NCI-H187 treated with DMSO at 0.1 percent for 48 hours (cell line): ENCODE results near the gene CCDC88C.

Source experiments
- DNase-seq: peaks from one replicate; lab custom pipeline; 2025; lab: John Stamatoyannopoulos, UW

Gene CCDC88C

DNA sequence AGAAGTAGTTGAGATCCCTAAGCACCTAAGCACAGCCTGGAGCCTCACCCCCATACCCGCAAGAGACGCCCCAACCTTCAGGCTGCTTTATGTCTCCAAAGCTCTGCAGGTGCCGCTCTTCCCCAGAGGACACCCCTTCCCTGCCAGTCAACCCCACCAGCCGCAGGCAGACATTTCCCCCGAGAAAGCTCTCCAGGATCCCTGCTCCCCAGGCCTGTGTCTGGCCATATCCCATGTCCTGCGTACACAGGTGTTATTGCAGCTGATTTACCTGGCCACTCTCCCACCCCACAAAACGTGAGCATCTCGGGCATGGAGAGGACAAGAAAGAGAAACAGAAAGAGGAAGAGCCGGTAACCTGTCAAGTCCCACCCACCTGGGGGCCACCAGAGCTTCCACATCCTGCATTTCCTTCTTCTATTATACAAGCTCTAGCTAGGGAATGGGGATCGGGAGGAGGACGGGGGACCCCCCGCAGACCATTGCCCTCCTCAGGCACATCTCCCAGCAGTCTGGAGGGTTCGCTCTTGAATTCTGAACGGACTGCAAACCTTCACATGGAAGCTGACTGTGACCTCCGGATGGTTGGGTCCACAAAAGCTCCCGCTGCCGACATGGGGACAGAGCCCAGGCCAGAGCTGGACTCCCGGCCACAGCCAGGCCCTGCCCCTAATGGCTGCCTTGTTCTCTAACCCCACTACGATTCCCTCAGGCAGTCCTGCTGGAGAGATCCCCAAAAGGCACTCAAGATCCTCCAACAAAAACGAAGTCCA, 17.6 kb downstream of the CCDC88C start:
- no peak for DNase-seq

DNA sequence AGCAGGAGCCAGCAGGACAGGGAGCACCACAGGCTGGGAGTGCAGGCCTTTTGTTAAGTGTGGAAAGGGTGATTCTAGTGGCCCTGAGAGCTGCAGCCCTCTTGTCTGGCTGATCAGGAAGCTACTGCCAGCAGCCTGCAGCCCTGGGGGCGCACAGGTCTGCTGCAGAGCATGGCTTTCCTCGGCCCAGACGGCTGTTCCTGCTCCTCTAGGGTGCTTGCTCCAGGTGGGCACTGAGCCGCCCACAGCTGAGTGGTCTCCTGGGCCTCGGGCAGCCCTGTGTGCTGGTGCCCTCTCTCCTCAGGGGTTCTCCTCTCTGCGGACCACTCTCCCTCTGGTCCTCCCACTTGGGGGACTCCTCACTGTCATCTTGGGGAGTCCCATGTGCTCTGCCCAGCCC, 18.9 kb downstream of the CCDC88C start:
- DNase-seq: no peak

DNA sequence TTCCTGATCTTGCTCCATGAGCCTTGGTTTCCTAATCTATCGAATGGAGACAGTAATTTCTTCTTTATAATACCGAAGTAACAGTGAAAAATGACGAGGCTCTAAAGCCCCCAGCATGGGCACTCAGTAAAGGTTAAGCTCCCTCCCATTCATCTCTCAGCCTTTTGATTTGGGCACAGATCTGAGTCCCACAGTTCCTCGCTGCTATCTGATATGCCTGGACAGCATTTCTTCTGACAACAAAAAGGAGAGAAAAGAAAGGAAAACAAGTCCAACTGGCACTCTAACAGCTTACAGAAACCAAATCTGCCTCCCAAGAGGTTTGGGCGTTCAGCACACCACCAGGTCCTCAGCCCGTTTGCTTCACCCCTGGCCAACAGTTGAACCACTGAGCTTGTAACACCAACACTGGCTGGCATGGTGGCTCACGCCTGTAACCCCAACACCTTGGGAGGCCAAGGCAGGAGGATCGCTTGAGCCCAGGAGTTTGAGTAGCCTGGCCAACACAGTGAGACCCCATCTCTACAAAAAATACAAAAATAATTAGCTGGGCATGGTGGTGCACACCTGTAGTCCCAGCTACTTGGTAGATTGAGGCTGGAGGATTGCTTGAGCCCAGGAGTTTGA, 19.5 kb downstream of the CCDC88C start:
- DNase-seq: no peak

DNA sequence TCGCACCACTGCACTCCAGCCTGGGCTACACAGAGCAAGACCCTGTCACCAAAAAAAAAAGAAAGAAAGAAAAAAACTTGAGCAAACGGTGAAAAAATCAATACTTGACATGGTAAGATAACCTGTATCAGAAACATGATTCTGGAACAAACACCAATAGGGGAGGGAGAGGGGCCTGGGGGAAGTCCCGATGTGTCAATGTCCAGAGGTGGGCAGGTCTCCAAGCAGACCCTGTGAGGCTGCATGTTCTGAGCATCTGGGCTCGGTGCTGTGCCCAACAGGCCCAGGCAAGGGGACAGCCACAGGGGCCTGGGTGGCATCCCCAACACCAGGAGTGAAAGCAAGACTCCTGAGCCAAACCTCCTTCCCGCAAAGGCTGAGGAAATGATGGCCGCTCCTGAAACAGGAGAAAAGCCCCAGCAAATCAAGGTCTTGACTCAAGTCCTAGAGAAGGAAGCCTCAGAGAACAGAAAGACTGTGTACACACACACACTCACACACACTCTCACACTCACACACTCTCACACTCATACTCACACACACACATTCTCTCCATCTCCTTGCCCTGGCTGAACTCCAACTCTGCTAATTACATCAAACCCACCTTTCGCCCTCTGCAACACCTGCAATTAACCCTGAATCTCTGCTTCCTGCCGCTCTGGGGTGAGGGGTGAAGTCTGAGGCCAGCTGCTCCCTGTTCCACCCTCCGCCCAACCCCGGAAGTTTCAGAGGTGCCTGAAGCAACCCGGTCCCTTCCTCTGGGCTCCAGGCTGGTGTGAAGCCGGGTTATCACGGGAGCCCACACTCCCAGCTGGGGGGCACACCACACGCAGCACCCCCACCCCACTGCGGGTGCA, 20.4 kb downstream of the CCDC88C start:
- DNase-seq: no peak

DNA sequence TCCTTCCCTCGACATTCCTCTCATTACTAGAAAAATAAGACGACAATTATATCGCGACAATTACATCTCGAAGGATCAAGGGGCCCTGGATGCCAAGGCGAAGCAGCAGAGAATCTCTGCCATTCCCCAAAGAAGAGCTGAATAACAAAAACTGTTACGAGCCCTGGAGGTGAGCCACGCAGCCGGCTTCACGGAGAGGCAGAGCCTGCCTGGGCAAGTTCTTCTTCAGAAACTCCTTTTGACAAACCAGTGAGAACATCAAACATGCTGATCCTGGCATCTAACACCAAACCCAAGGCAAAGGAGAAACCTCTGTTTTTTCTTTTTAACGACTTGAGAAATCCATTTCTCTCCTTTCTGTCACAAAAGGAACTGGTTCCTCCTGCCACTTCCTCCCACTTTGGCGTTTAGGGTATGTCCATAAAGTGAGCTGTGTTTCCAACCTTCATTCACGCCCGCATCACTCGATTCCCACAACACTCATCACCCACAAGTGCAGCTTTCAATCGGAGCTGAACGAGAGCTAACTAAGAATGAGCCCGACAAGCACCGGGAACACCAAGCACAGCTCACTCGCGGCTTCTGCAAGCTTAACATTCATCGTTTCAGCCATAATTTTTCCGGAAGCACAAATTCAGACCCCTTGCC, 21.5 kb downstream of the CCDC88C start:
- DNase-seq: peak; percentile 37

DNA sequence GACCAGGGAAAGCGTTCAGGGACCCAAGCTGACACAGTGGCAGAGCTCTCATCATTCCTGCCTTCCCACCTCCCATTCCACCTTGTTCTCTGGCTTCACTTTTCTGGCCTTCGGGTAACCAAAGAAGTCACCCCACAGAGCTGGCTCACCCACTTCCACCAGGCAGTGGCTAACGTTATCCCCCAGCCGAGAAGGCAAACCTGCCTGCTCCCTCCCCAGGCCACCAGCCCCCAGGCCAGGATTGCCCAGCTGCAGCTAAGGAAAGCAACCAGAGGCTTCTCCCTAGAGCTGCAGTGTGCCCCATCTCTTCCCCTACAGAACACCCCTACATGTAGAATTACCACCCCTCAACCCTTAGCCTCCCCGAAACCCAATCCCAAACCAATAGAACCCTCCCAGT, 22.2 kb downstream of the CCDC88C start:
- DNase-seq: no peak

DNA sequence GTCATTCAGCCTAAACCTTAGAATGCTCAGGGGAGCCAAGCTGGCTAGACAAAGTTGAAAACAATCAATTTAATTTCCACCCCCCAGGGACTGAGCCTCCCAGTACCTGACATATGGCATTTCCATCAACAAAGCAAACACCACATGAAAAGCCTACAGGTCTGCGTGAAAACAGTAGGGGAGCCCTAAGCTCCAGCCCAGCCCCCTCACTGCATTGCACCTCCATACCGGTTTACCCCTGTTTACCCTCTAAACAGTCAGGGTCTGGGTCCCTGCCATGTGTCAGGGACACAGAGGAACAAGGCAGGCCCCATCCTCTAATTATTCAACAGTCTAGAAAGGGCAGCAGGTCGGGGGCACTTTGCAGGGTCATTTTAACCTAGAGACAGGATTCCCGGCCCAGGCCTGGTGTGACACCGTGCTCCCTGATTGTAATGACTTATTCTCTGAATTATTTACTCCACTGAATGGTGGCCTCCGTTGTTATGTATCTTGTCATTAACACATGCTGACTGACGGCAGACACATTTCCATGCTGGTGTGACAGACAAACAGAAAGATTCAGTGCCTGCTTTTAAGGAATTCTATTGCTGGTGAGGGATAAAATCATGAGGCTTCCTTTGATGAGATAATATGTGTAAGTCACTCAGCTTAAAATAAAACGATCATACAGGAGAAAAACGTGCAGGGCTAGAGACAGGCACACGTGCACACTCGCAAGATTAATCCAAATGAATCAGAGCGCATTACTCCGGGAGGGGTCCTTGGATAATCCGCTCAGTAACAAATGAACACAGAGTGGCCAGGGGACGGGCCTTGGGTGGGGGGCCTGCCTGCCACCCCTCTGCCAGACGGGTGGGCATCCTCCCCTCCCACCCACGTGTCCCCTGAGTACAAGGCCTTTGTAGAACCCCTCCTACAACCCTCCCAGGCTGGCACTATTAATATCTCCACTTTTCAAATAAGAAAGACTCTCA, 23.2 kb downstream of the CCDC88C start:
- DNase-seq: no peak

DNA sequence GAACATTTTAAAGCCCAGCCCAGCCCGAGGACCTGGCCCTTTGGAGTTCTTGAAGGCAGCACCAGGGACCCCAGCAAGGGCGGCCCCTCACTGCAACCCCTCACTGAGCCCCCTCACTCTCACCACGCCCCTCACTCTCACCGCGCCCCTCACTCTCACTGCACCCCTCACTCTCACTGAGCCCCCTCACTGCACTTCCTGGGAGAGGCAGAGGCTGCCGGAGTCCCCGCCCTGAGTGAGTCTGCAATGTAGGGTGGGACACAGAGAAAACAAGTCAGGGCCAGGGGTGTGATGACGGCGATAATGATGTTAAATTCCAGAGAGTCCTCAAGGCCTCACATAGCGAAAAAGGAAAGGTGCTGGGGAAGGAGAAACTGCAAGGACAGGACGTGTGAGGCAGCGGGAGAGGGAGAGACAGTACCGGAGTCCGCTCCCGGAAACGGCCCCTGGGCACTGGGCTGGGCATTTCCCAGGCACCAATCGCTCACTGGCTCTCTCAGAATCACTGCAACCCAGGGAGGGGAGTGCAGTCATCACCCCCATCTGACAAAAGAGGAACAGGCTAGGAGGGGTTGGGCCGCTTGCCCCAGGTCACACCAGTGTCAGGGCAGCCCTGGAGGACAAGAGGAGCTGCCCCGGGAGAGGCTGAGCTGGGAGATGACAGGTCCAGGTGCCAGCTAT, 24.9 kb downstream of the CCDC88C start:
- DNase-seq: no peak

DNA sequence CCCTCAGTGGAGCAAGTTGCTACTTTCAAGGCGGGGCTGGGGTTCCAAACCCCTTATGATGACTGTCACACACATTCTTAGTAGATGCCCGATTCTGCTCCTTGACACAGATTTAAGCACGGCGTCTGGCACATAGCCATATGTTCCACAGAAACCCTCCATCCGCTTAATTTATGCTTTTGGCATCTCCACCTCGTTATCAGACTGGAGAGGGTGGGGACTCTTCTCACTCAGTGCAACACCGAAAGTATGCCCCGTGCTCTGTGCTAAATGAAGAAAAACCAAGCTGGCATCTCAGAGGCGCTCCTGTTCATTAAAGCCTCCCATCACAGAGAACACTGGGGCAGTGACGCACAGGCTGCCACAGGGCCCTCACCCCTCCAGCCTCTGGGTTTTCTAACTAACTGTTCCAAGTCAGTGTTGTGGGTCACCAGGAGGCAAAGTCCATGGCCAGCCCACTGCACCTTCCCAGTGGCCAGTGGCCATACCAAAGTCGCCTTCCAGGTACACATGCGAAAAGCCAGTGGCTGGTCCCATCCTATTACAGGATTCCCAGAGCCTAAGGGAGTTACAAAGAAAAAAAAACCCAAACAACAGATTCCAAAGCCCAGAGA, 27.3 kb downstream of the CCDC88C start:
- DNase-seq: no peak

DNA sequence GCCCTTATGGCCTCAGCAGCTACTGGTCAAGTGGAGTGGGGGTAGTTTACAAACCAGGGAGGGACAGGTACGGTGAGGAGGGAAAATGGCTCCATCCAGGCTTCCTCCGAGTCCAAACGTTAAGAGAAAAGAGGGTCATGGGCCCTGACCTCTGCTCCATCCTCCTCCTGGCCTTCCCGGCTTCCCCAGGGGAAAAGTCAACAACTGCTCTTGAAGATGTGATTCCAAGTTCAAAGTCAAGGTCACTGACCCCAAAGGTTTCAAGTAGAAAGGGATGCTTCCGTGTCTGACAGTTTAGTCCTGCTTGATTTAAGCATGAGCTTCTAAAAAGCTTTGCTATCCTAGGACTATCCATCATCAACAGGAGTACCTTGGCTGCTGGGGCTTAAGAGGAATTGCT, 28.5 kb downstream of the CCDC88C start:
- DNase-seq: no peak

DNA sequence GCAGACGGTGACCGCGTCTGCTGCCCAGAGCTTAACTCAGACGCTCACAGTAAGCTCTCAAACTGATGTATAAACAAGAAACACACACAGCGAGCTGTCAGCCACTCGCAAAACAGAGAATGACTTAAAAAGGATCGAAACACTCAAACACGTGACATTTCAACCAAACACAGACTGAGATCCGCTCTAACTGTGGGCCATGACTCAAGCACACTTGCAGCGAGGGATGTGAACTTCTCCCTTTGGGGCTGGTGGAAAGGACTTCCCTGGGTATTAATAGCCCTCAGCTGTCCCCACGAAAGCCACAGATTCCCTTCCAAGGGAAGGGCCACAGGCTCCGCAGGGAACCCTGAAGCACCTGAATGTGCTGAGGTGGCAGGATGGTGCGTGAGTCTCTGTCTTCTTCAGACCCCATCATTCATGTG, 29.1 kb downstream of the CCDC88C start:
- no peak for DNase-seq

DNA sequence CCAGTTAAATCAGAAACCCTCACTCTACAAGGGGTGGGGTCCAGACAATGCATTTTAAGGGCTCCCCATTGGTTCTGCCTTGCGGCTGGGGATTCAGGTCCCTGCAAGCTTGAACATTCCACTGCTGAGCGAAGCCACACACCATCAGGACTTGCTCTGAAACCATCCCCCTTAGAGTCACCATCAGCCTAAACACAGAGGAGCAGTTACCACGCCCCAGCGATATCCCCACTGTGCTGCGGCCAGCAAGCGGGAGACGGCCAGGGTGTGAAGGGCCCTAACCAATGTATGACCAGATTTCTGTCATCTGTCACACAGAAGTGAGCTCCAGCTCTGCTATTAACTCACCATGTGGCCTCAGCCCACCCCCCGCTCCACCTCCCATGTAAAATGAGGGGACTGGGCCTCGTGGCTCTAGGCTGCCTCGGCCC, 29.7 kb downstream of the CCDC88C start:
- no peak for DNase-seq

DNA sequence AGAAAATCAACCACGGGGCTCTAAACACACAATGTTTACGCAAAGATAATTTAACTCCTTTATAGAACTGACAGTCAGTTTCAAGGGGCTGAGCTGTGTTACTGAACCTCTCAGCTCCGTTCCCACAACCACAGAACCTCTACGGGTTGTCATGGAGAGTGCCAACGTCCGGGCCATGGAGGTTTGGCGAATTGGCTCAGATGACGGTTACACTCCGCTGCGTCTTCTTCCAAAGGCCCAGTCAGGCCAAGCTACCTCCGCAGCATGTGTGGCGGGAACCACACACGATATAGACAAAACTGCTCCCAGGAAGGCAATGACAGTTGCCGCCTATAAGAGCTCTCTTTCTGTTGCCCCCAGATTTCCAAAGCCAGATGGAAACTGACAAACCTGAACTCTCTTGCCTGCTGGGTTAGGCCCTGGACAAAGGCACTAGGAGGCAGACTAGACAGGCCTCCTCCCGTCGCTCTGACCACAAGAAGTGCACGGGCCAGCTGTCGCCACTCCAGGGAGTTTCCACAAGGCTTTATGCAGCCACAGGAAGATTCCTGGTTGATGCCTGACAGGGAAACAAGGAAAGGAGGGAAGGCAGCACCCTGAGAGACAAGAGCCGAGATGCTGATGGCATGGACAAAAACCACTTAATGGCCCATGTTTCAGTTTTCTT, 30.3 kb downstream of the CCDC88C start:
- peak; percentile 75 for DNase-seq

DNA sequence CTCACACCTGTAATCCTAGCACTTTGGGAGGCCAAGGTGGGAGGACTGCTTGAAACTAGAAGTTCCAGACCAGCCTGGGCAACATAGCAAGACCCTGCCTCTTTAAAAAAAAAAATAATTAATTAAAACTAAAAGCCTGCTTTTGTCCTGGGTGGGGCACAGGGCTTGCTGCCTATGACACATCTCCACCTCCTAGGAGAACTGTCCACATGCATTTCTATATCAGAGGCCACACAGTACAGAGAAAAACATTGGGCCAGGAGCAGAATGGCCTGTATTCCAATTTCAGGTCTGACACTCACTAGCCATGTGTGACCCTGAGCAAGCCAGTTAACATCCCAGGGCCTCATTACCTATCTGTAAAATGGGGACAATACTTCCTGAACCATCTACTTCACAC, 31.9 kb downstream of the CCDC88C start:
- no peak for DNase-seq

DNA sequence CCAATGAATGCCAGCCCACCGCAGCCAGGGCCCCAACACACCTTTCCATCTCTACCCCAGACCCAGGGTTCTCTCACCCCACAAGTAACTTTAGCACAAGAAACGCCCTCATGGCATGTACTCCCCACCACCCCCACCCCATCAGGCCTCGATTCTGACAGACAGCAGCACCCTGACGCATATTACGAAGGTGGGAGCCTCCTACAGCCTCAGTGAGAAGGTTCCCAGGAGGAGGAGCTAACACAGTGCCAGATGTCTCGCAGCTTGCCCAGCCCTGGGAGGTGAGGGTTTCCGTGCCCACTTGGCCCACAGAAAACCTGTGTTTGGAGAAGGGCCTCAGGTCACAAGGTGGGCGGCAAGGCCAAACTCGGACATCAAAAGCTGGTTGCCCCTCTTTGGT, 32.4 kb downstream of the CCDC88C start:
- no peak for DNase-seq

DNA sequence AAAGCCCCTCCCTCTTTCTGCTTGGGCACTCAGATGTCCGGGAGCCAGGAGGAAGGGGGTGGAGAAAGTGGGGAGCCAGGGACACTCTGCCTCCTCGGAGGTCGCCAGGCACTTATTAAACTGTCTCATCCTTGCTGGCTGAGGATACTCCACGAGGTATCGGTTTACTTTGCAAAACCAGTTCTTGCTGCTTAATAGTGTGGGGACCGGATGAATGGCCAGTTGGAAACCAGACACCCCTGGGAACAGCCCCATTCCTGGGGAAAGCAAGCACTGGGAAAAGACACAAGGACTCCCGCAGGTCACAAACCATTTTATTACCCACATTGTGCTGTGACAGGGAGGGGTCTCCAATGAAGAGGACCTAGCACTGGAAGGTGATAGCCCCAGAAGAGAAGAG, 34.2 kb downstream of the CCDC88C start:
- DNase-seq: no peak

DNA sequence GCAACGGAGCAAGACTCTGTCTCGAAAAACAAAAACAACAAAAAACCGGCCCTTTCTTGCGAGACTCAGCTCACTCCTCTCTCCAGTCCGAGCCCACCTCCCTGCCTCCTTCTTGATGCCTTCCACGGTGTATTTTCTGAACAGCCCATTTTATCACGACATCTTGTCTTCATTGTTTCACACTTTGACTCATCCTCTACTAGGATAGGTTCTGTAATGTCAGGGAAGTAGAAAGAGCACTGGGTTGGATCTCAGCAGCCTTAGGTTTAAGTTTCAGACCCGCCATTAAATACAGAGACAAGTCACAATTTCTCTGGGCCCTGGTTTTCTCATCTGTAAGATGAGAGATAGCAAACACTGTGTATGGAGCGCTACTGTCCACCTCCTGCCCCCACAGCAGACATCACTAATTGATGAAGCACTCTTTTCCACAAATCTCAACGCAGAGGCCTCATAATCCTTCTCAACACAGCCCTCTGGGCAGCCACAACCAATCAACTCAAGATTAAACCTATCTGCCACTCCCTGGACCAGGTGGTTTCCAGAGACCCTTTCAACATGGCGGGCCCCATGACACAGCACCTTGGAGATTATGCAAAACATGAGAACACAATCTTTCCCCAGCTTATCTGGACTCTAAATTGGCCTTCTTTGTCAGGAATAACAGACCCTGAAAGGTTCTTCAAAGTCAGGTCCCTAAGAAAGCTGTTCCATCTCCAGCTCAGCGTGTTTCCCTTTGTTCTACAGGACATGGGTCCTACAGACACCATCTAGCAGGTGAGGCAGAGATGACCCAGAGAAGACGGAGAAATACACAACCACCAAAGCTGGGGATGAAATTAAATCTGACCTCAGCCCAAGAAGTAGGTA, 35.6 kb downstream of the CCDC88C start:
- no peak for DNase-seq

DNA sequence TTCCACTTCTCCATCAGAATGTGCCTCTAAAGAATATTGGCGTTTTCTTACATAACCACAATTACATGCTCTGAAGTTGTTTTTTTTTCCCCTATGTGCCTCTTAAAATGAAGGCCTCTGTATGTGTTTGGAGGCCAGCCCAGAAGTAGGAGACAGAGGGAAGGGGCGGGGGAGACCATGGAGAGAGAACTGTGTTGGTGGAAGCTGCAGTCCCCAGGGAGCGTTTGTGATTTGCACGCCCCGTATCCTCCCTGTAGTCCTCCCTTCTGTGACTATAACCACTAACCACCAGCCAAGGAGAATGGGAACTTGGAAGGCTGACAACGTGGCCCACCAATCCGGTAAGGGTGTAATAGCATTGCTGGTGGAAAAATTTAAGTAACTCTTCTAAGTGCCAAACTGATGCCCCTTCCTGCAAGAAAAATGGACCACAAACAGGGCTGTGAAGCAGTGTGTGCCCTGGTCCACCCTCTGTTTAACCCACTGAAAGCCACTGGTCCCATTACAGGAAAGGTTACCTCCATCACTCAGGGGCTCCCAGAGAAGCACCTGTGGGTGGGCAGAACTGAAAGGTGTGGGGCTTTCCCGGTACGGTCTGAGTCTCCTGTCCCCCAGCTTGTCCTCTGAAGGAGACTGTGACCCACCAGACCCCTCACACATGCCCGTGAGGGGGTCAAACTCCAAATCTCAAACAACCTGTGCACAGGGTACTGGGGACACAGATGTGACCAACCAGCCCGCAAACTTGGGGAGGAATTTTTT, 36.8 kb downstream of the CCDC88C start:
- DNase-seq: peak; percentile 87
